Activated T-helper 17 cell treated with anti-CD3 and anti-CD28 coated beads, Interleukin-2, amount 50 U/mL, for 72 hours (primary cell): ENCODE data around the gene UBE2D2. TPM values are rescaled to one million over a fixed set of nuclear protein-coding genes. Genes with fewer than 3 reads are reported as not detected.
"Not testable (repeated sequence)": the region's sequence is repeated elsewhere in the genome, so short reads cannot be mapped to it uniquely, and the experiment has no call there.

Experiments used
- ATAC-seq: fragments of 150-1000 bp; cut with Tn5 transposase; replicated peaks from 2 replicates; pipeline ENCODE4 v1.10.0; 2021; ENCODE audit warnings: mild to moderate bottlenecking, moderate library complexity
- H3K27ac Mint-ChIP-seq: one replicate; pipeline ENCODE4 v1.8.0; 2022; ENCODE audit warnings: mixed read lengths
- H3K27me3 Mint-ChIP-seq: one replicate; pipeline ENCODE4 v1.8.0; 2022; ENCODE audit warnings: mixed read lengths
- H3K36me3 Mint-ChIP-seq: one replicate; pipeline ENCODE4 v1.8.0; 2022; ENCODE audit warnings: low read depth, mild to moderate bottlenecking, mixed read lengths
- H3K4me1 Mint-ChIP-seq: one replicate; pipeline ENCODE4 v1.8.0; 2022; ENCODE audit warnings: mixed read lengths
- H3K4me3 Mint-ChIP-seq: one replicate; pipeline ENCODE4 v1.8.0; 2022; ENCODE audit warnings: mild to moderate bottlenecking, mixed read lengths
- H3K9me3 Mint-ChIP-seq: one replicate; pipeline ENCODE4 v1.8.0; 2022; ENCODE audit warnings: mixed read lengths
- total RNA-seq, 2 donors: library from RNA; stranded (reverse); gene quantifications; one replicate each; pipeline ENCODE4 v1.2.3, GENCODE V29; 2022

UBE2D2 gene
- total RNA-seq, 2 donors from 2014 or later: 200 to 270 TPM

- H3K36me3 Mint-ChIP-seq: peaks cover 68% of the 10 kb centered on the region
- H3K27me3 Mint-ChIP-seq: no peaks in the 10 kb centered on the region
- H3K27ac Mint-ChIP-seq: no peak overlapping the region
- H3K4me1 Mint-ChIP-seq: peaks cover 20% of the 10 kb centered on the region
- H3K4me3 Mint-ChIP-seq: no peak overlapping the region
- no peak for ATAC-seq
- no peaks in the 10 kb centered on the region for H3K9me3 Mint-ChIP-seq
These were observed 27.8 kb downstream of the UBE2D2 start for GRCh38 chr5:139588962-139589361.

DNA sequence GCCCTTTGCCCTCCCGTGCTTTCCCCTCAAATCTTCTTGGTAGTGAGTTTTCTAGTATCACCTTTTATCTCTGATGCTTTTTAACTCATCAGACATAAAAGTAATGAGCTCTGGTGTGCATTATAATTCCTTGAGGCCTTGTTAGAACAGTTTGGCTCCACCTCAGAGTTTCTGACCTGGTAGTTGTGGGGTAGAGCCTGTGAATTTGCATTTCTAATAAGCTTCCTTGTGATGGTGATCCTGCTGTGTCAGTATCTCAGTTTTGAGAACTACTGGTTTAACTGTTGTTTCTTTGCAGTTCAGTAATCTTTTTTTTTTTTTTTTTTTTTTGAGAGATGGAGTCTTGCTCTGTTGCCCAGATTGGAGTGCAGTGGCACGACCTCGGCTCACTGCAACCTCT lies 31.1 kb downstream of the UBE2D2 start:
- peaks cover 61% of the 10 kb centered on the region for H3K36me3 Mint-ChIP-seq
- H3K4me3 Mint-ChIP-seq: no peak overlapping the region
- H3K27ac Mint-ChIP-seq: no peak overlapping the region
- peaks cover 14% of the 10 kb centered on the region for H3K4me1 Mint-ChIP-seq
- no peaks in the 10 kb centered on the region for H3K9me3 Mint-ChIP-seq
- H3K27me3 Mint-ChIP-seq: no peaks in the 10 kb centered on the region
- no peak for ATAC-seq

DNA sequence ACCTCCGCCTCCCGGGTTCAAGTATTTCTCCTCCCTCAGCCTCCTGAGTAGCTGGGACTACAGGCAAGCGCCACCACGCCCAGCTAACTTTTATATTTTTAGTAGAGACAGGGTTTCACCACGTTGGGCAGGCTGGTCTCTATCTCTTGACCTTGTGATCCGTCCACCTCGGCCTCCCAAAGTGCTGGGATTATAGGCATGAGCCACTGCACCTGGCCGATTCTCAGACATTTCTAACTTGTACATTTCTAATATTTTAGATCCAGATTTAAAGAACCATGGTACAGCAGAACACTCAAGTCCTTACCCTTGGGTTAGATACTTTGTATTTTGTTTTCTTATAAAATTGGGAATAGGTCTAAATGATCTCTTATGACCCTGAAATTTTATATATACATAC lies 31.9 kb downstream of the UBE2D2 start:
- Mint-ChIP-seq H3K4me1 (peaks cover 16% of the 10 kb centered on the region), H3K36me3 (peaks cover 64% of the 10 kb centered on the region)
- not testable (repeated sequence) for H3K27ac Mint-ChIP-seq, H3K9me3 Mint-ChIP-seq, ATAC-seq, H3K27me3 Mint-ChIP-seq, H3K4me3 Mint-ChIP-seq

GRCh38 chr5:139593716-139594319 lies 32.7 kb downstream of the UBE2D2 start:
- ATAC-seq: peak; percentile 84
- peaks cover 58% of the 10 kb centered on the region for H3K36me3 Mint-ChIP-seq
- H3K4me1 Mint-ChIP-seq: peaks cover 16% of the 10 kb centered on the region
- no peaks in the 10 kb centered on the region for H3K27me3 Mint-ChIP-seq
- no peaks in the 10 kb centered on the region for H3K9me3 Mint-ChIP-seq
- H3K4me3 Mint-ChIP-seq: no peak overlapping the region
- H3K27ac Mint-ChIP-seq: no peak overlapping the region

DNA sequence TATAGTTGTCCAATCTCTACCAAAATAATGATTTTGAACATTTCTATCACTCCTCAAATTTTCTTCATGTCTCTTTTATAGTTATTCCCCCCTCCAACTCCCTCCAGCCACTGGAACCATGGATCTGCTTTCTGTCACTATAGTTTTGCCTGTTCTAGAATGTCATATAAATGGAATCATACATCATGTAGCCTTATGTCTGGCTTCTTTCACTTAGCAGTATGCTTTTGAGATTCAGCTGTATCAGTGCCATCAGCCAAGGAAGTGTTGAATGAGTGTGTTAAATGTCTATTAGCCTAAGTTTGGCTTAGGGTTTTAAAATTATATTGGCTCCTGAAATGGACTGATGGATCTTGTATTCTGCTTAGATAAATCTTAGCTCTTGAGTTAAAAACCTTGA lies 36.0 kb downstream of the UBE2D2 start:
- Mint-ChIP-seq H3K36me3 (peaks cover 62% of the 10 kb centered on the region), H3K27ac (no peak overlapping the region), H3K4me1 (peaks cover 10% of the 10 kb centered on the region), H3K4me3 (no peak overlapping the region), H3K27me3 (no peaks in the 10 kb centered on the region), H3K9me3 (no peaks in the 10 kb centered on the region)
- ATAC-seq: no peak

- H3K4me1 Mint-ChIP-seq, H3K4me3 Mint-ChIP-seq, H3K27me3 Mint-ChIP-seq, H3K27ac Mint-ChIP-seq, H3K9me3 Mint-ChIP-seq, ATAC-seq: not testable (repeated sequence)
- peaks cover 70% of the 10 kb centered on the region for H3K36me3 Mint-ChIP-seq
These were observed 37.4 kb downstream of the UBE2D2 start for GRCh38 chr5:139598601-139598965.

- no peak overlapping the region for H3K4me3 Mint-ChIP-seq
- H3K27ac Mint-ChIP-seq: no peak overlapping the region
- peaks cover 77% of the 10 kb centered on the region for H3K36me3 Mint-ChIP-seq
- no peak for ATAC-seq
- no peaks in the 10 kb centered on the region for H3K27me3 Mint-ChIP-seq
- no peaks in the 10 kb centered on the region for H3K9me3 Mint-ChIP-seq
- peaks cover 6% of the 10 kb centered on the region for H3K4me1 Mint-ChIP-seq
These were observed 39.3 kb downstream of the UBE2D2 start for GRCh38 chr5:139600336-139600949.

DNA sequence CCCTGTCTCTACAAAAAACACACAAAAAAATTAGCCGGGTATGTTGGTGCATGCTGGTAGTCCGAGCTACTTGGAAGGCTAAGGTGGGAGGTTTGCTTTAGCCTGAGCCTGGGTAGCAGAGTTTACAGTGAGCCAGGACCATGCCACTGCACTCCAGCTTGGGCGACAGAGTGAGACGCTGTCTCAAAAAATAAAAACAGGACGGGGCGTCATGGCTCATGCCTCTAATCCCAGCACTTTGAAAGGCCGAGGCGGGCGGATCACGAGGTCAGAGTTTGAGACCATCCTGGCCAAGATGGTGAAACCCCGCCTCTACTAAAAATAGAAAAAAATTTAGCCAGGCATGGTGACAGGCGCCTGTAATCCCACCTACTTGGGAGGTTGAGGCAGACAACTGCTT lies 40.3 kb downstream of the UBE2D2 start:
- no peak overlapping the region for H3K4me3 Mint-ChIP-seq
- no peak overlapping the region for H3K27ac Mint-ChIP-seq
- no peak for ATAC-seq
- H3K27me3 Mint-ChIP-seq: no peaks in the 10 kb centered on the region
- peaks cover 12% of the 10 kb centered on the region for H3K4me1 Mint-ChIP-seq
- peaks cover 79% of the 10 kb centered on the region for H3K36me3 Mint-ChIP-seq
- H3K9me3 Mint-ChIP-seq: no peaks in the 10 kb centered on the region

GRCh38 chr5:139601948-139602347 lies 40.8 kb downstream of the UBE2D2 start:
- H3K36me3 Mint-ChIP-seq: peaks cover 83% of the 10 kb centered on the region
- H3K27ac Mint-ChIP-seq, H3K9me3 Mint-ChIP-seq, H3K27me3 Mint-ChIP-seq, H3K4me3 Mint-ChIP-seq, ATAC-seq: not testable (repeated sequence)
- H3K4me1 Mint-ChIP-seq: peaks cover 12% of the 10 kb centered on the region

GRCh38 chr5:139605887-139606286 lies 44.7 kb downstream of the UBE2D2 start:
- peaks cover 89% of the 10 kb centered on the region for H3K36me3 Mint-ChIP-seq
- H3K27me3 Mint-ChIP-seq: no peaks in the 10 kb centered on the region
- no peaks in the 10 kb centered on the region for H3K9me3 Mint-ChIP-seq

GRCh38 chr5:139611703-139612584 lies 50.8 kb downstream of the UBE2D2 start:
- Mint-ChIP-seq H3K27me3 (no peaks in the 10 kb centered on the region), H3K36me3 (peaks cover 88% of the 10 kb centered on the region), H3K4me1 (no peaks in the 10 kb centered on the region), H3K27ac (peak overlapping the region; percentile 38), H3K4me3 (no peak overlapping the region), H3K9me3 (no peaks in the 10 kb centered on the region)
- peak; percentile 67 for ATAC-seq

More at GRCh38 chr5:139605887-139606286, 44.7 kb downstream of the UBE2D2 start:
- peaks cover 7% of the 10 kb centered on the region for H3K4me1 Mint-ChIP-seq
- ATAC-seq: no peak
- no peak overlapping the region for H3K4me3 Mint-ChIP-seq
- H3K27ac Mint-ChIP-seq: peak overlapping the region; percentile 60

- Mint-ChIP-seq H3K36me3 (peaks cover 89% of the 10 kb centered on the region), H3K9me3 (no peaks in the 10 kb centered on the region), H3K27ac (peak overlapping the region; percentile 65), H3K27me3 (no peaks in the 10 kb centered on the region), H3K4me1 (peaks cover 4% of the 10 kb centered on the region), H3K4me3 (no peak overlapping the region)
- ATAC-seq: no peak
These were observed 58.7 kb downstream of the UBE2D2 start for GRCh38 chr5:139619861-139620260.

DNA sequence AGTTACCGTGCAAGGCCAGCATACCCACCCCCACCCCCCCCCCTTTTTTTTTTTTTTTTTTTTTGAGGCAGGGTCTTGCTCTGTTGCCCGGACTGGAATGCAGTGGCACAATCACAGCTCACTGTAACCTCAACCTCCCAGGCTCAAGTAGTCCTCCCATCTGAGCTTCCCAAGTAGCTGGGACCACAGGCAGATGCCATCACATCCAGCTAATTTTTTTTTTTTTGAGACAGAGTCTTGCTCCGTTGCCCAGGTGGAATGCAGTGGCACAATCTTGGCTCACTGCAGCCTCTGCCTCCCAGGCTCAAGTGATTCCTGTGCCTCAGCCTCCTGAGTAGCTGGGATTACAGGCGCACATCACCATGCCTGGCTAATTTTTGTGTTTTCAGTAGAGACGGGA lies 64.3 kb downstream of the UBE2D2 start:
- not testable (repeated sequence) for H3K9me3 Mint-ChIP-seq, ATAC-seq, H3K27me3 Mint-ChIP-seq, H3K4me1 Mint-ChIP-seq, H3K4me3 Mint-ChIP-seq, H3K27ac Mint-ChIP-seq
- H3K36me3 Mint-ChIP-seq: peaks cover 91% of the 10 kb centered on the region

DNA sequence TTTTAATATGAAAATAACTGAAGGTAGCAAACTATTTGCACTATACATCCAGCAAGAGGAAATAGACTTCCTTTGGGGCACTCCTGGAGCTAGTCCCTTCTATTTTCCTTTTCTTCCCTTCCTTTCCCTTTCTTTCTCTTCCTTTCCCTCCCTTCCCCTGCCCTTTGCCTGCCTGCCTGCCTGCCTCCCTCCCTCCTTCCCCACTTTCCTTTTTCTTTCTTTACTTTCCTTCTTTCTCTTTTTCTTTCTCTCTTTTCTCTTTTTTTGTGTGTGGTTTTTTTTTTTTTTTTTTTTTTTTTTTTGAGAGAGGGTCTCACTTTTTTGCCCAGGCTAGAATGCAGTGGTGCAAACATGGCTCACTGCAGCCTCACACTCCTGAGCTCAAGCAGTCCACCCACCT lies 69.7 kb downstream of the UBE2D2 start:
- Mint-ChIP-seq H3K36me3 (peaks cover 67% of the 10 kb centered on the region), H3K27me3 (no peaks in the 10 kb centered on the region), H3K27ac (no peak overlapping the region), H3K4me1 (peaks cover 20% of the 10 kb centered on the region), H3K9me3 (no peaks in the 10 kb centered on the region), H3K4me3 (no peak overlapping the region)
- no peak for ATAC-seq
